Stimulated activated CD4-positive, alpha-beta T cell treated with anti-CD3 and anti-CD28 coated beads, Interleukin-4, amount 100 ng/mL, for 4 hours (primary cell): ENCODE results near the gene MAP10.

ENCODE experiments used
- DNase-seq, 2 experiments: peaks; one replicate each; pipeline ENCODE4 v3.0.0-alpha.2; 2020

The MAP10 gene

GRCh38 chr1:232797856-232798510 lies 7.2 kb upstream of the MAP10 start:
- DNase-seq: no peak

- no peak for DNase-seq
Observed at GRCh38 chr1:232798920-232799319, 6.3 kb upstream of the MAP10 start.

GRCh38 chr1:232806186-232806510 lies 932 bp downstream of the MAP10 start:
- no peak for DNase-seq

GRCh38 chr1:232810856-232811255 lies 5.6 kb downstream of the MAP10 start:
- no peak for DNase-seq

GRCh38 chr1:232812560-232812959 lies 7.3 kb downstream of the MAP10 start:
- no peak for DNase-seq

- no peak for DNase-seq
Observed at GRCh38 chr1:232813097-232813496, 7.9 kb downstream of the MAP10 start.

- no peak for DNase-seq
Observed at GRCh38 chr1:232813760-232814159, 8.5 kb downstream of the MAP10 start.

GRCh38 chr1:232816324-232816723 lies 11.1 kb downstream of the MAP10 start:
- DNase-seq: no peak

GRCh38 chr1:232818040-232818439 lies 12.8 kb downstream of the MAP10 start:
- no peak for DNase-seq

- DNase-seq: no peak
Observed at GRCh38 chr1:232820431-232820830, 15.2 kb downstream of the MAP10 start.

GRCh38 chr1:232822530-232822929 lies 17.3 kb downstream of the MAP10 start:
- DNase-seq: no peak

- no peak for DNase-seq
Observed at GRCh38 chr1:232826318-232826717, 21.1 kb downstream of the MAP10 start.

- DNase-seq: no peak
Observed at GRCh38 chr1:232830661-232831060, 25.4 kb downstream of the MAP10 start.

GRCh38 chr1:232831895-232832294 lies 26.7 kb downstream of the MAP10 start:
- no peak for DNase-seq

- no peak for DNase-seq
Observed at GRCh38 chr1:232834066-232834465, 28.9 kb downstream of the MAP10 start.

- DNase-seq: no peak
Observed at GRCh38 chr1:232835166-232835565, 29.9 kb downstream of the MAP10 start.

GRCh38 chr1:232837087-232837486 lies 31.9 kb downstream of the MAP10 start:
- no peak for DNase-seq

- no peak for DNase-seq
Observed at GRCh38 chr1:232841823-232842565, 36.8 kb downstream of the MAP10 start.

GRCh38 chr1:232844791-232845190 lies 39.6 kb downstream of the MAP10 start:
- DNase-seq: no peak

GRCh38 chr1:232845406-232845955 lies 40.3 kb downstream of the MAP10 start:
- no peak for DNase-seq

GRCh38 chr1:232851532-232851931 lies 46.3 kb downstream of the MAP10 start:
- no peak for DNase-seq

GRCh38 chr1:232853994-232854797 lies 49.0 kb downstream of the MAP10 start:
- DNase-seq: no peak

GRCh38 chr1:232854798-232855159 lies 49.6 kb downstream of the MAP10 start:
- no peak for DNase-seq

GRCh38 chr1:232856541-232856940 lies 51.3 kb downstream of the MAP10 start:
- no peak for DNase-seq
